ENCODE results near the gene KCNMB4. TPM values are rescaled to one million over a fixed set of nuclear protein-coding genes. Genes with fewer than 3 reads are reported as not detected.

Gene KCNMB4
- total and polyA plus RNA-seq, 2 donors (not counting 1 experiment from before 2014, with no cell fraction given) = 0.66 to 0.67 TPM

GRCh38 chr12:70329728-70330127, 36.4 kb upstream of the KCNMB4 start:
- no peaks in the 10 kb centered on the region for H3K4me1 Mint-ChIP-seq
- CTCF ChIA-PET = no interaction called here
- no peaks in the 10 kb centered on the region for H3K9me3 Mint-ChIP-seq (ENCODE audit: insufficient read depth)
- Histone ChIP-seq H3K9me3 (ENCODE audit: control extremely low read depth in 1 of 3, control insufficient read depth in 2 of 3, insufficient read depth in 1 of 3, low read length in 2 of 3) (no peaks in the 10 kb centered on the region), H3K4me3 (ENCODE audit: control extremely low read depth in 1 of 5, extremely low read depth in 1 of 5, insufficient read depth in 1 of 5, low read depth in 2 of 5, low read length in 4 of 5) (no peak overlapping the region), H3K4me2 (replicated peaks; ENCODE audit: low read depth, low read length, poor library complexity, severe bottlenecking) (no peak overlapping the region), H4K20me1 (ENCODE audit: control insufficient read depth, insufficient read depth, low read length, poor library complexity, severe bottlenecking) (no peaks in the 10 kb centered on the region), H3K79me2 (ENCODE audit: control insufficient read depth, insufficient read depth, low read length) (peaks cover under 1% of the 10 kb centered on the region), H3K36me3 (replicated peaks in 1 of 2; ENCODE audit: control extremely low read depth in 1 of 2, control insufficient read depth in 1 of 2, extremely low read depth in 1 of 2, insufficient read depth in 2 of 2, low read length in 1 of 2) (peaks cover 0 to 3% of the 10 kb centered on the region in 2 experiments), H3K4me1 (ENCODE audit: control insufficient read depth in 2 of 2, insufficient read depth in 2 of 2, low read length in 2 of 2) (no peaks in the 10 kb centered on the region), H3K9ac (ENCODE audit: low read length) (no peak overlapping the region), H3K27ac (ENCODE audit: low read length in 2 of 2) (no peak overlapping the region), H2AFZ (ENCODE audit: insufficient read depth, low read depth, low read length, poor library complexity, severe bottlenecking) (no peak overlapping the region), H3K27me3 (replicated peaks in 1 of 4; ENCODE audit: control extremely low read depth in 1 of 4, control insufficient read depth in 3 of 4, insufficient read depth in 4 of 4, low read length in 3 of 4) (no peaks in the 10 kb centered on the region)
- WGBS (ENCODE audit: insufficient coverage) = no CpG with 5 or more reads among the region's 3 CpGs
- intact Hi-C loops (cut with micrococcal nuclease) = no loop called here
- no peak overlapping the region for H3K4me3 Mint-ChIP-seq
- no peak overlapping the region for H3K27ac Mint-ChIP-seq
- TF ChIP-seq CTCF (IDR thresholded peaks at IDR 0.05) (no peak), EZH2 (IDR thresholded peaks at IDR 0.05; ENCODE audit: borderline replicate concordance, insufficient read depth, low read depth, low read length, poor library complexity, severe bottlenecking) (no peak)
- no peaks in the 10 kb centered on the region for H3K27me3 Mint-ChIP-seq
- no peak for ATAC-seq (ENCODE audit: low read depth)
- no peak for DNase-seq
- POLR2A ChIA-PET = no interaction called here

- intact Hi-C loops (cut with micrococcal nuclease) = no loop called here
- DNase-seq = no peak
- CTCF ChIA-PET = no interaction called here
- no peaks in the 10 kb centered on the region for H3K4me1 Mint-ChIP-seq
- H3K27ac Mint-ChIP-seq = no peak overlapping the region
- Histone ChIP-seq H3K27me3 (replicated peaks in 1 of 4; ENCODE audit: control extremely low read depth in 1 of 4, control insufficient read depth in 3 of 4, insufficient read depth in 4 of 4, low read length in 3 of 4) (no peaks in the 10 kb centered on the region), H3K4me3 (ENCODE audit: control extremely low read depth in 1 of 5, extremely low read depth in 1 of 5, insufficient read depth in 1 of 5, low read depth in 2 of 5, low read length in 4 of 5) (no peak overlapping the region), H3K4me1 (ENCODE audit: control insufficient read depth in 2 of 2, insufficient read depth in 2 of 2, low read length in 2 of 2) (no peaks in the 10 kb centered on the region), H2AFZ (ENCODE audit: insufficient read depth, low read depth, low read length, poor library complexity, severe bottlenecking) (no peak overlapping the region), H3K9ac (ENCODE audit: low read length) (no peak overlapping the region), H3K27ac (ENCODE audit: low read length in 2 of 2) (no peak overlapping the region), H3K4me2 (replicated peaks; ENCODE audit: low read depth, low read length, poor library complexity, severe bottlenecking) (no peak overlapping the region), H4K20me1 (ENCODE audit: control insufficient read depth, insufficient read depth, low read length, poor library complexity, severe bottlenecking) (no peaks in the 10 kb centered on the region), H3K36me3 (replicated peaks in 1 of 2; ENCODE audit: control extremely low read depth in 1 of 2, control insufficient read depth in 1 of 2, extremely low read depth in 1 of 2, insufficient read depth in 2 of 2, low read length in 1 of 2) (peaks cover 0 to 3% of the 10 kb centered on the region in 2 experiments), H3K79me2 (ENCODE audit: control insufficient read depth, insufficient read depth, low read length) (no peaks in the 10 kb centered on the region), H3K9me3 (ENCODE audit: control extremely low read depth in 1 of 3, control insufficient read depth in 2 of 3, insufficient read depth in 1 of 3, low read length in 2 of 3) (no peaks in the 10 kb centered on the region)
- 100% methylated on average over 2 of the region's 2 CpGs for WGBS (ENCODE audit: insufficient coverage)
- no peak overlapping the region for H3K4me3 Mint-ChIP-seq
- ATAC-seq (ENCODE audit: low read depth) = no peak
- H3K27me3 Mint-ChIP-seq = no peaks in the 10 kb centered on the region
- TF ChIP-seq CTCF (IDR thresholded peaks at IDR 0.05) = no peak
- TF ChIP-seq EZH2 (IDR thresholded peaks at IDR 0.05; ENCODE audit: borderline replicate concordance, insufficient read depth, low read depth, low read length, poor library complexity, severe bottlenecking) = no peak
- no peaks in the 10 kb centered on the region for H3K9me3 Mint-ChIP-seq (ENCODE audit: insufficient read depth)
- POLR2A ChIA-PET = no interaction called here
Measured at GRCh38 chr12:70330158-70330557, 35.9 kb upstream of the KCNMB4 start.

Measured in B cell (primary cell).